ENCODE data around the gene ZNF219. TPM values are rescaled to one million over a fixed set of nuclear protein-coding genes. Genes with fewer than 3 reads are reported as not detected.
A peak's percentile ranks its signal among the peaks of the same experiment; 100 is the strongest.

ZNF219 gene
- total RNA-seq, 2 experiments from 2014 or later = 9.8 to 15.5 TPM

GRCh38 chr14:21105095-21105494, 6.6 kb upstream of the ZNF219 start:
- Histone ChIP-seq H3K4me3 (ENCODE audit: low read depth, low read length, poor library complexity, severe bottlenecking) (peak overlapping the region; percentile 85), H3K9me2 (ENCODE audit: insufficient read depth, low read length) (no peaks in the 10 kb centered on the region), H3K4me2 (ENCODE audit: low read length) (peak overlapping the region; percentile 92), H3K36me3 (ENCODE audit: insufficient read depth, low read length) (no peaks in the 10 kb centered on the region), H2AFZ (ENCODE audit: low read length) (no peak overlapping the region), H3K9me3 (ENCODE audit: low read length) (no peaks in the 10 kb centered on the region), H3K79me2 (ENCODE audit: insufficient read depth, low read depth, low read length) (no peaks in the 10 kb centered on the region), H3K4me1 (ENCODE audit: insufficient read depth, low read length, poor library complexity, severe bottlenecking) (peaks cover 39% of the 10 kb centered on the region), H3K27ac (ENCODE audit: low read depth, low read length, poor library complexity, severe bottlenecking) (no peak overlapping the region), H4K20me1 (ENCODE audit: insufficient read depth, low read length) (no peaks in the 10 kb centered on the region)
- BruUV-seq (replicated peaks) = no TSS peak
- POLR2A ChIA-PET = interaction anchor here (0.7 to 3.3 kb wide), 6 partner anchors 10 to 90 kb away, joined by 3 to 31 read pairs (median 14); partner anchors contain the start of gene ARHGEF40
- TF ChIP-seq EZH2phosphoT487 (IDR thresholded peaks at IDR 0.05; ENCODE audit: borderline replicate concordance, low read depth, low read length) = no peak
- TF ChIP-seq CTCF (conservative IDR thresholded peaks at IDR 0.05; ENCODE audit: low read length) = no peak
- CTCF ChIA-PET (ENCODE audit: unreplicated experiment) = interaction anchor here (1.4 to 2.6 kb wide), 5 partner anchors 9 to 90 kb away, joined by 5 to 23 read pairs (median 13); no protein-coding TSS in a partner anchor
- DNase-seq (ENCODE audit: low spot score) = no peak
- intact Hi-C loops (cut with micrococcal nuclease; ENCODE audit: unreplicated experiment) = loop anchor here (10.0 kb wide), 1 partner anchor 420 kb away; the partner anchor contains the start of genes ANG and RNASE4

DNA sequence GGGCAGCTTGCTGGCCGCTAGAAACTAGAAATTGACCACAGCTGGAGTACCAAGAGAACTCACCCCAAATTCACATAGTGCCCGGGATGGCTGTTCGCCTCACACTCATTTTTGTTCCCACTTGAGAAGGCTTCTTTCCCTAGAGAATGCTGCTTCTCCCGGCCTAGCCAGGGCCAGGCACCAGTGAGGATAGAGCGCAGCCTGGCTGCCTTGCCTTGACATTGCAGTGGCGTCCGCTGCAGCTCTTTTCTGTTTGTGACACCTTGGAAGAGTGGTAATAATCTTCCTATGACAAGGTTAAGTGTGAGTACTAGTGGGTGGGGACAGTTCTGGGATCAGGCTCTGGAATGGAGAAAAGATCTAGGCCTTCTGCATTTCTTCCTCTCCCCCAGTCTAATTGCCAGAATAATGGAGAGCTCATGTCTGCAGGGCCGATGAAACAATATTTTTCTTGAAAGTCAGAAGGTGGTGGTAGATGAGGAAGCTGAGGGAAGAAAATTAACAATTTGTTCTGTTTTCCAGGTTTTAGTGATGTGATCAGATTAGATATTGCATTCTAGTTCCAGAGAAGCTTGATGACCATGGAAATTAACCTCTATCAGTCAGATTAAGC, 6.1 kb upstream of the ZNF219 start:
- Histone ChIP-seq H3K9me2 (ENCODE audit: insufficient read depth, low read length) (no peaks in the 10 kb centered on the region), H3K4me1 (ENCODE audit: insufficient read depth, low read length, poor library complexity, severe bottlenecking) (peaks cover 44% of the 10 kb centered on the region), H3K9me3 (ENCODE audit: low read length) (no peaks in the 10 kb centered on the region), H4K20me1 (ENCODE audit: insufficient read depth, low read length) (no peaks in the 10 kb centered on the region), H3K36me3 (ENCODE audit: insufficient read depth, low read length) (no peaks in the 10 kb centered on the region), H3K4me2 (ENCODE audit: low read length) (peak overlapping the region; percentile 92), H3K4me3 (ENCODE audit: low read depth, low read length, poor library complexity, severe bottlenecking) (peak overlapping the region; percentile 85), H3K79me2 (ENCODE audit: insufficient read depth, low read depth, low read length) (no peaks in the 10 kb centered on the region), H2AFZ (ENCODE audit: low read length) (peak overlapping the region; percentile 67), H3K27ac (ENCODE audit: low read depth, low read length, poor library complexity, severe bottlenecking) (peak overlapping the region; percentile 59)
- ChIA-PET POLR2A (interaction anchor here (0.7 to 3.3 kb wide), 7 partner anchors 9 to 90 kb away, joined by 3 to 31 read pairs (median 13); partner anchors contain the start of gene ARHGEF40), CTCF (ENCODE audit: unreplicated experiment) (interaction anchor here (1.4 to 2.6 kb wide), 5 partner anchors 9 to 90 kb away, joined by 5 to 23 read pairs (median 13); no protein-coding TSS in a partner anchor)
- intact Hi-C loops (cut with micrococcal nuclease; ENCODE audit: unreplicated experiment) = loop anchor here (1.0 to 10.0 kb wide), 5 partner anchors 12 to 420 kb away; partner anchors contain the start of genes ANG and RNASE4
- DNase-seq (ENCODE audit: low spot score) = peak; percentile 80
- no TSS peak for BruUV-seq (replicated peaks)
- TF ChIP-seq EZH2phosphoT487 (IDR thresholded peaks at IDR 0.05; ENCODE audit: borderline replicate concordance, low read depth, low read length) (no peak), CTCF (conservative IDR thresholded peaks at IDR 0.05; ENCODE audit: low read length) (peak; percentile 97)
